ENCODE data around the gene OR51L1. TPM values are rescaled to one million over a fixed set of nuclear protein-coding genes. Genes with fewer than 3 reads are reported as not detected.

Gene OR51L1
- total RNA-seq, 1 donor from 2014 or later, result not detected

GRCh38 chr11:5046754-5047330, 52.2 kb downstream of the OR51L1 start:
- no peak for DNase-seq (ENCODE audit: low read depth, low spot score)

Other genes with a start within 250 kb of the OR51L1 start
- not detected in 2 replicates for gene OR51F1, start 224.9 kb upstream of the OR51L1 start, total RNA-seq
- gene OR52R1, start 190.5 kb upstream of the OR51L1 start, total RNA-seq, result not detected in 2 replicates
- not detected in 2 replicates for gene OR51F2, start 173.5 kb upstream of the OR51L1 start, total RNA-seq
- not detected in 2 replicates for gene OR51S1, start 145.6 kb upstream of the OR51L1 start, total RNA-seq
- gene OR51T1, start 113.0 kb upstream of the OR51L1 start, total RNA-seq, result not detected in 2 replicates
- not detected in 2 replicates for gene OR51A7, start 91.1 kb upstream of the OR51L1 start, total RNA-seq
- not detected in 2 replicates for gene OR51G2, start 75.5 kb upstream of the OR51L1 start, total RNA-seq
- not detected in 2 replicates for gene OR51G1, start 70.5 kb upstream of the OR51L1 start, total RNA-seq
- not detected in 2 replicates for gene OR51A4, start 47.2 kb upstream of the OR51L1 start, total RNA-seq
- gene OR51A2, start 39.1 kb upstream of the OR51L1 start, total RNA-seq, result not detected in 2 replicates
- not detected in 2 replicates for gene OR52J3, start 51.7 kb downstream of the OR51L1 start, total RNA-seq
- gene OR52E2, start 64.8 kb downstream of the OR51L1 start, total RNA-seq, result not detected in 2 replicates
- not detected in 2 replicates for gene OR52E1, start 74.7 kb downstream of the OR51L1 start, total RNA-seq
- gene OR52A5, start 143.5 kb downstream of the OR51L1 start, total RNA-seq, result not detected in 2 replicates
- not detected in 2 replicates for gene OR52A1, start 159.9 kb downstream of the OR51L1 start, total RNA-seq
- gene OR51V1, start 205.8 kb downstream of the OR51L1 start, total RNA-seq, result not detected in 2 replicates
- not detected in 2 replicates for gene HBB, start 232.2 kb downstream of the OR51L1 start, total RNA-seq
- not detected in 2 replicates for gene HBD, start 239.6 kb downstream of the OR51L1 start, total RNA-seq